Stimulated activated naive CD8-positive, alpha-beta T cell treated with anti-CD3 and anti-CD28 coated beads, Interleukin-15, Interleukin-2, amounts not matched to agents 100 U/mL and 50 U/mL, for 24 hours (primary cell): ENCODE results near the gene ATP2A3.

Experiments
- ATAC-seq: fragments of 150-1000 bp; cut with Tn5 transposase; one replicate; pipeline ENCODE4 v1.10.0; 2021
- DNase-seq: peaks from one replicate; pipeline ENCODE4 v3.0.0; 2021

The ATP2A3 gene

GRCh38 chr17:3926860-3927627 lies 37.2 kb downstream of the ATP2A3 start:
- DNase-seq = no peak
- ATAC-seq = no peak

- ATAC-seq = no peak
Measured at GRCh38 chr17:3925684-3926485, 38.4 kb downstream of the ATP2A3 start.

GRCh38 chr17:3924512-3925350 lies 39.5 kb downstream of the ATP2A3 start:
- DNase-seq = no peak
- no peak for ATAC-seq

More at GRCh38 chr17:3925684-3926485, 38.4 kb downstream of the ATP2A3 start:
- DNase-seq = no peak

GRCh38 chr17:3923466-3924190 lies 40.6 kb downstream of the ATP2A3 start:
- no peak for ATAC-seq
- no peak for DNase-seq

- DNase-seq (no peak), ATAC-seq (no peak)
Measured at GRCh38 chr17:3922765-3923164, 41.5 kb downstream of the ATP2A3 start.

- no peak for DNase-seq
- no peak for ATAC-seq
Measured at GRCh38 chr17:3921502-3922319, 42.5 kb downstream of the ATP2A3 start.

- no peak for ATAC-seq
- no peak for DNase-seq
Measured at GRCh38 chr17:3921006-3921405, 43.2 kb downstream of the ATP2A3 start.

GRCh38 chr17:3919123-3919624 lies 45.1 kb downstream of the ATP2A3 start:
- ATAC-seq (no peak), DNase-seq (no peak)

- DNase-seq (no peak), ATAC-seq (no peak)
Measured at GRCh38 chr17:3918372-3919122, 45.7 kb downstream of the ATP2A3 start.

- no peak for ATAC-seq
- no peak for DNase-seq
Measured at GRCh38 chr17:3917391-3917931, 46.8 kb downstream of the ATP2A3 start.

- ATAC-seq (no peak), DNase-seq (no peak)
Measured at GRCh38 chr17:3916825-3917224, 47.4 kb downstream of the ATP2A3 start.

GRCh38 chr17:3915995-3916696 lies 48.1 kb downstream of the ATP2A3 start, which contains the start of gene P2RX1:
TSS of gene P2RX1 (minus strand) at chr17:3916465. CDS start at chr17:3916225, 240 bp downstream.
- peak; percentile 62 for DNase-seq
- peak; percentile 38 for ATAC-seq

- DNase-seq = no peak
Measured at GRCh38 chr17:3915581-3915994, 48.6 kb downstream of the ATP2A3 start.

GRCh38 chr17:3914312-3914670 lies 49.9 kb downstream of the ATP2A3 start:
- DNase-seq = peak; percentile 44
- ATAC-seq = no peak

More at GRCh38 chr17:3915581-3915994, 48.6 kb downstream of the ATP2A3 start:
- no peak for ATAC-seq

GRCh38 chr17:3913531-3914311 lies 50.5 kb downstream of the ATP2A3 start:
- ATAC-seq = peak; percentile 68
- peak; percentile 88 for DNase-seq

GRCh38 chr17:3912827-3913226 lies 51.4 kb downstream of the ATP2A3 start:
- DNase-seq (no peak), ATAC-seq (no peak)

- peak; percentile 83 for DNase-seq
- peak; percentile 87 for ATAC-seq
Measured at GRCh38 chr17:3911271-3912053, 52.8 kb downstream of the ATP2A3 start.
